GDM1 (cell line): ENCODE data around the gene VRK3.

Source experiments
- DNase-seq: peaks from one replicate; lab custom pipeline; 2025; lab: John Stamatoyannopoulos, UW

The VRK3 gene

GRCh38 chr19:50030937-50031336, 5.8 kb upstream of the VRK3 start:
- no peak for DNase-seq

GRCh38 chr19:50030225-50030624, 5.1 kb upstream of the VRK3 start:
- no peak for DNase-seq

DNA sequence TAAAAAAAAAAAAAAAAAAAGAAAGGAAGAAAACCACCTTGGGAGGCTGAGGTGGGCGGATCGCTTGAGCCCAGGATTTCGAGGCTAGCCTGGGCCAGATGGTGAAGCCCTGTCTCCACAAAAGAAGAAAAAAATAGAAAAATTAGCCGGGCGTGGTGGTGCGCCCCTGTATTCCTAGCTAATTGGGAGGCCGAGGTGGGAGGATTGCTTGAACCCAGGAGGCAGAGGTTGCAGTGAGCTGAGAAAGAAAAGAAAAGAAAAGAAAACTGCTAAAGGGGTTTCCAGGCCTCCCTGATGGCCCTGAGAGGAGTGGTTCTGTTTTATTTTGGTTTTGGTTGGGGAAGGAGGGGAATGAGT, 1.4 kb upstream of the VRK3 start:
- no peak for DNase-seq

DNA sequence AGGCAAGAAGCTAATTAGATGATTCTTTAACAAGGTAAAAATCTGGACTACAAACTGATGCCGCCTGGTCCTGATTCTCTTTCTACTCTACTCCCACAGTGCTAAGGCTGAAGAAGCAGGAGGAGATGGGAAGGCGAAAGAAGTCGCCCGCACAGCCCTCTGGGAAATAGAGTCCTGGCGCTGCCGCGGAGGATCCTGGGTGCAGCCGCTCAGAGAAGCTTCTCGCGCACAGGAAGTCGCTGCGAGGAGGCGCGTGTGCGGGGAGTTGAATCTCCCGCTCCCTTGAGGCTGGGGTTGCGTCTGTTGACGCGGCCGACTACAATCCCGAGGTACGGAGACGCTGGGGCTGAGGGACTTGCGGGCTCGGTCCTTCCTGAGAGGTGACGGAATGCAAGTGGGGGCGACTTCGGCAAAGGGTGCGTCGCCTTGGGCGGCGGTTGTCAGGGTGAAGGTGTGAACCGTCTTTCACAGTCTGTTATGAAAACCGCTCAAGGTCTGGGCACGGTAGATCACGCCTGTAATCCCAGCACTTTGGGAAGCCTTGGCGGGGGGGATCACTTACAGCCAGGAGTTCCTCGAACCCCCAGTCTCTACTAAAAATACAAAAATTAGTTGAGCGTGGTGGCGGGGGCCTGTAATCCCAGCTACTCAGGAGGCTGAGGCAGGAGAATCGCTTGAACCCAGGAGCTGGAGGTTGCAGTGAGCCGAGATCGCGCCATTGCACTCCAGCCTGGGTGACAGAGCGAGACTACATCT, 800 bp upstream of the VRK3 start, which contains the start of gene ZNF473:
ZNF473 (plus strand) TSS at position 212 of the 756 bp plus-strand sequence. CDS start 5,078 bp downstream, outside the sequence.
- peak; percentile 92 for DNase-seq

GRCh38 chr19:50024719-50025021, 502 bp downstream of the VRK3 start:
- DNase-seq, result no peak

DNA sequence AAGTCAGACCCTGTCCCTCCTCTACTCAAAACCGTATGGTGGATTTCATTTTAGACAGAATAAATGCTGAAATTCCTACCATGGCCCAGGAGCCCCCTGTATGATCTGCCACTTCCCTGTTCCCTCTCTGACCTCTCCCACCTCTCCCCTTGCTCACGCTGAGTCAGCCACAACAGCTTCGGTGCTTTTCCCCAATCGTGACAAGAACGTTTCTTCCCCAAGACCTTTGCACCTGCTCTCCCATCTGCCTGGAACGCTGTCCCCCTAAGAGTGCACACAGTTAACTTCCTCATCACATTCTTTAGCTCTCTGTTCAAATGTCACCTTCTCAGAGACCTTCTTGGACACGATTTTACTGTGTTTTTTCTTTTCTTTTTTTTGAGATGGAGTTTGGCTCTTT, 2.3 kb downstream of the VRK3 start:
- no peak for DNase-seq

- DNase-seq, result no peak
These were observed 4.7 kb downstream of the VRK3 start for GRCh38 chr19:50020481-50020880.

GRCh38 chr19:50016225-50016807, 8.9 kb downstream of the VRK3 start:
- DNase-seq, result no peak

DNA sequence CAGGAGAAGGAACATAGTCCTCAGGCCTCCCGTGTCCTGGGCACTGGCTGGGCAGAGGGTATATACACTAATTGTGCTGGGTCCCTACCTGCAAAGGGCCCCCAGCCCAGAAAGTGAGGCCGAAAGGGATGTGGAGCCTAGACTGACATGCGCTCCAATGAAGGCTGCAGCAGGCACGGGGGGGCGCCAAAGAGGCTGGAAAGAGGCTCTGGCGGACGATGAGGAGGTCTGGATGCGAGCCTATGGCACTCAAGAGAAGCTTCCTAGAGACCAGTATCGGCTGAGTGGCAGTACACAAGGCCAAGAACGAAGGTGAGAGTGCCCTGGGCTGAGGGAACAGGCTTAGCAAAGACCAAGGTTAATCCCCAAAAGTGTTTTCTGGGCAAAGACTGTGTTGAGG, 16.6 kb downstream of the VRK3 start:
- no peak for DNase-seq

- DNase-seq, result no peak
These were observed 17.2 kb downstream of the VRK3 start for GRCh38 chr19:50007947-50008346.

- DNase-seq, result no peak
These were observed 18.0 kb downstream of the VRK3 start for GRCh38 chr19:50007170-50007569.

DNA sequence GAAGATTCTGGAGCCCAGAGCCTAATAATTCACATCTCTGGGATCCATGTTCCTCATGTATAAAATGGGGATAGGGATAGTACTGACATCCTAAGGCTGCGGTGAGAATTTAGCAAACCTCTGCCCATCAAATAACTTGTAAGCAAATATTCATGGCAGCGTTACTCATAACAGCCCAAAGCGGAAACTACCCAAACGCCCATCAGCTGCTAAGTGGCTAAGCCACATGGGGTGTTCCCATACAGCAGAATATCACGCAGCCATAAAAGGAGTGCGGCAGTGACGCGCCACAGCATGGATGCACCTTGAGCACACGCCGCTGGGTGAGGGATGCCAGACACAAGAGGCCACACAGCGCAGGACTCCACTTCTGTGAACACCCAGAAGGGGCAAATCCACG, 19.7 kb downstream of the VRK3 start:
- DNase-seq, result no peak

GRCh38 chr19:50003810-50004419, 21.3 kb downstream of the VRK3 start:
- DNase-seq, result peak; percentile 83

- DNase-seq, result no peak
These were observed 21.9 kb downstream of the VRK3 start for GRCh38 chr19:50003254-50003788.

DNA sequence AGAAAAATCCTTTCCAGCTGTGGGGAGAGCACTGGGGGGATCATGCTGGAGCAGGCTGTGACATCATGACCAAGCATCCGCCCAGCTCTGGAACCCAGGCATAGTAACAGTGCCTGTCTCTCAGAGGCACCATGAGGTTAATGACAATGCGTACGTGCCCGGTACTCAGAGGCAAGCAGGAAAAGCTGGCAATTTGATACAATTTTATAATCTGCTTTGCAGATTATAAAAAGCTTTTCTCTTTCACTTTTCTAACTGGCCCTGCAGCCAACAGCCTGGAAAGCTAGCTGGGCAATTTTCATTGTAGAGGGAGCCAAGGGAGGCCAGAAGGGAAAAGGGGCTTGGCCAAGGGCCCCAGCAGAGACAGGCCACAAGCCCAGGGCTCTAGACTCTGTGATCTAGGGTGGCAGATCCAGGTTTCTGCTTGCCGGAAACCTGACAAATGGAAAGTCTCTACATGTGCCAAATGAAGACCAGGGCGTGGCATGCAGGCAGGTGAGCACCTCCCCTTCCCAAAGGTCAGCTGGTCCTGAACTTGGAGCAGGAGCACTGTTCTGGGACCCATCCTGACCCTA, 22.7 kb downstream of the VRK3 start:
- DNase-seq, result no peak

GRCh38 chr19:50001775-50002174, 23.4 kb downstream of the VRK3 start:
- DNase-seq, result no peak

GRCh38 chr19:50000841-50001557, 24.2 kb downstream of the VRK3 start:
- DNase-seq, result no peak

DNA sequence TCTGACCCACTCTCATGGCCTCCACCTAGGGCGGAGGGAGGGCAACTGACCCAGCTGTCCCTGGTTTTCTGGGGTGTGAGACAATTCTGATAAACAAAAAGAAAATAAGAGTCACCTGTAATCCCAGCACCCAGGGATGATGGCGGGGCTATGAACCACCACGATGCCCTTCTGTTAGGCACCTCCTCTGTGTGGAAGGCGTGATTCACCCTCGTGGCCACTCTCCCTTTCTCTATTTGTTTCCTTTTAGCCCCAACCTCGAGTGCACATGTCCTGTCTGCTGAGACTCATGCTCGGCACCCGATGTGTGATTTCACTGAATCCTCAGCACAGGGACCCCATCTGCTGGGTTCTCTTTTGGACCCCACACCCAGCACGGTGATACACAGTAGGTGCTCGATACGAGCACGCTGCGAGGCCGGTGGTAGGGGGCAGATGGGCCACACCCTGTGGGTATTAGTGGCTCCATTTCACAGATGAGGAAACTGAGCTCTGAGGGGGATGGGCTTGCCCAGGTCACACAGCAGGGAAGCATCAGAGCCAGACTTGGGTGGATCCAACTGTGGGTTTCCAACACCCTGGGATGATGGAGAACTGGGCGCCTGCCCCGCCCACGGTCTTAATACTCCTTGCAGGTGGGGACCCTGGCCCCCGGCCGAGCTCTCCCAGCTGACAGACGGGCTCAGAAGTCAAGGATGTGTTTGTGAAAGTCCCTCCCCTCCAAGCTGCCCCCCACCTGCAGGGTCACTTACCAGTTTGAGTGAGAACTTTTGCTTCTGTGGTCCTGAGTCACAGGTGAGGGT, 24.9 kb downstream of the VRK3 start:
- no peak for DNase-seq

GRCh38 chr19:49999371-50000010, 25.7 kb downstream of the VRK3 start:
- DNase-seq, result no peak

GRCh38 chr19:49997709-49998108, 27.5 kb downstream of the VRK3 start:
- DNase-seq, result peak; percentile 23

GRCh38 chr19:49988433-49988832, 36.7 kb downstream of the VRK3 start:
- DNase-seq, result no peak
